Suprapubic skin (tissue), 4 donors: ENCODE results near the gene NRP1. TPM values are rescaled to one million over a fixed set of nuclear protein-coding genes. Genes with fewer than 3 reads are reported as not detected.
"Not testable (repeated sequence)": the region's sequence is repeated elsewhere in the genome, so short reads cannot be mapped to it uniquely, and the experiment has no call there.

Experiments
- DNase-seq, 2 donors: peaks; one replicate each; pipeline ENCODE4 v3.0.0-alpha.2; 2019; ENCODE audit warnings: low spot score in 2 of 2
- H3K27ac ChIP-seq: fragments of 200-600 bp; sonication (generic); one replicate; pipeline ENCODE4 v1.5.1; 2019
- H3K27me3 ChIP-seq: fragments of 200-600 bp; sonication (generic); one replicate; pipeline ENCODE4 v1.5.1; 2019
- H3K36me3 ChIP-seq: fragments of 200-600 bp; sonication (generic); one replicate; pipeline ENCODE4 v1.5.1; 2019
- H3K4me1 ChIP-seq: fragments of 200-600 bp; sonication (generic); one replicate; pipeline ENCODE4 v1.5.1; 2019
- H3K4me3 ChIP-seq: fragments of 200-600 bp; sonication (generic); one replicate; pipeline ENCODE4 v1.5.1; 2019; ENCODE audit warnings: mild to moderate bottlenecking
- H3K9me3 ChIP-seq: fragments of 200-600 bp; sonication (generic); one replicate; pipeline ENCODE4 v1.5.1; 2019
- EP300 ChIP-seq: sonication (generic); formaldehyde crosslinking; IDR thresholded peaks from one replicate; pipeline ENCODE4 v1.6.1; 2017; ENCODE audit warnings: antibody characterized with exemption
- POLR2A ChIP-seq, 2 donors: fragments of 450-650 bp; IDR thresholded peaks; one replicate each; pipeline ENCODE4 v1.6.1; 2017; ENCODE audit warnings: antibody characterized with exemption in 2 of 2, mild to moderate bottlenecking in 2 of 2, moderate library complexity in 2 of 2
- POLR2AphosphoS5 ChIP-seq, 3 donors: sonication (generic); formaldehyde crosslinking; IDR thresholded peaks; one replicate each; pipeline ENCODE4 v1.6.1; 2017; ENCODE audit warnings: antibody characterized with exemption in 3 of 3
- WGBS: methylation state at CpG from one replicate; pipeline ENCODE4 v1.1.5; 2018; 5-methylcytosine and 5-hydroxymethylcytosine counted together
- total RNA-seq, 4 donors: library from RNA; depleted of rRNA; stranded (reverse); fragments of >200 nt; gene quantifications; one replicate each; pipeline ENCODE4 v1.1.0, GENCODE V29; 2016
- TF ChIP-seq, protein P1 (sequence below), 2 donors: fragments of 200-600 bp in 1 of 2; fragments of 450-650 bp in 1 of 2; sonication (generic) in 1 of 2; IDR thresholded peaks; one replicate each; pipeline ENCODE4 v1.5.1; 2016 to 2019; ENCODE audit warnings: antibody characterized with exemption in 2 of 2, mild to moderate bottlenecking in 1 of 2, moderate library complexity in 1 of 2

NRP1 gene
- total RNA-seq, 4 donors from 2014 or later: 9.5 to 23.7 (median 18.2) TPM

DNA sequence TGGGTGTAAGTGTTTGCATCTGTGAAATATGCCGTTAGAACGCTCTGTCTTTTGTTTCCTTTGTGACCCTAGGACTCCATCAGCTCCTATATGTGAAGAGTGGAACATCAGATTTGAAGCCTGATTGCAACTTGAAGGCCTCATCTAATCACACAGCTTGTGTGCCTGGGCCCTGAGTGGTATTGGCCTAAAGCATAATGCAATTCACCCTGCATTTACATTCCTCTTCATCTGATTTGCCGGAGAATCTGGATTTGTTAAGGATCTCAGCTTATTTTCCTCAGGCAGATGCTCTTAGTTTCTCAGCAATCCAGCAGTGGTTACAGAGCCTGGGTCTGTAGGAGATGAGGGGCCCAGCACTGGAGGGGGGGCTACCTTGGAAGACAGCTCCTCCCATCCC is 193.2 kb downstream of the NRP1 start:
- TF ChIP-seq, protein P1, sequence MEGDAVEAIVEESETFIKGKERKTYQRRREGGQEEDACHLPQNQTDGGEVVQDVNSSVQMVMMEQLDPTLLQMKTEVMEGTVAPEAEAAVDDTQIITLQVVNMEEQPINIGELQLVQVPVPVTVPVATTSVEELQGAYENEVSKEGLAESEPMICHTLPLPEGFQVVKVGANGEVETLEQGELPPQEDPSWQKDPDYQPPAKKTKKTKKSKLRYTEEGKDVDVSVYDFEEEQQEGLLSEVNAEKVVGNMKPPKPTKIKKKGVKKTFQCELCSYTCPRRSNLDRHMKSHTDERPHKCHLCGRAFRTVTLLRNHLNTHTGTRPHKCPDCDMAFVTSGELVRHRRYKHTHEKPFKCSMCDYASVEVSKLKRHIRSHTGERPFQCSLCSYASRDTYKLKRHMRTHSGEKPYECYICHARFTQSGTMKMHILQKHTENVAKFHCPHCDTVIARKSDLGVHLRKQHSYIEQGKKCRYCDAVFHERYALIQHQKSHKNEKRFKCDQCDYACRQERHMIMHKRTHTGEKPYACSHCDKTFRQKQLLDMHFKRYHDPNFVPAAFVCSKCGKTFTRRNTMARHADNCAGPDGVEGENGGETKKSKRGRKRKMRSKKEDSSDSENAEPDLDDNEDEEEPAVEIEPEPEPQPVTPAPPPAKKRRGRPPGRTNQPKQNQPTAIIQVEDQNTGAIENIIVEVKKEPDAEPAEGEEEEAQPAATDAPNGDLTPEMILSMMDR (IDR thresholded peaks at IDR 0.05): no peak
- TF ChIP-seq POLR2A (IDR thresholded peaks at IDR 0.05): no peak
- no peak for TF ChIP-seq EP300
- TF ChIP-seq POLR2AphosphoS5 (IDR thresholded peaks at IDR 0.05): no peak
- H3K36me3 ChIP-seq: no peaks in the 10 kb centered on the region
- H3K9me3 ChIP-seq: no peaks in the 10 kb centered on the region
- no peak for DNase-seq
- WGBS: 94% methylated on average over 3 of the region's 3 CpGs
- no peaks in the 10 kb centered on the region for H3K27me3 ChIP-seq
- H3K4me1 ChIP-seq: peaks cover 12% of the 10 kb centered on the region
- no peak overlapping the region for H3K27ac ChIP-seq
- H3K4me3 ChIP-seq: no peak overlapping the region

DNA sequence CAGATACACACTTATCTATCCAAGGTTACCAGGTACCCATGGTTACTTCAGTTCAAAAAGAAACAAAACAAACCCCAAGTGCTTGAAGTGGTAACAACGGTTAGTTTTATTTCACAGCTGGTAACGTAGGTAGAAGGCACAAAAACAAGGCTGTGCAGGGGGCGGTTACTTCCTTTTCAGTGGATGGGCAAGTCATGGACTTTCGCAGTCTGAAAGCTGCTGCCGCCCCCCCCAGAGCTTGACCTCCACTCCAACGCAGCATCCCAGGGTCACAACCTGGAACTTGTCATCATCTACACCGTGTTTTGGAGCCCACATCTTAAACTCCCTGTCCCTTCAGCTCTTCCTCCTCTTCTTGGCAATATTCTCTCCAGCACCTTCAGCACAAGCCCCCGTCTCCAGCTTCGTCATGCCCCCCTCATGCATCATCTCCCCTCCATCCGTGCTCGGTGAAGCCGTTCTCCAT is 195.3 kb downstream of the NRP1 start:
- H3K27me3 ChIP-seq: no peaks in the 10 kb centered on the region
- no peaks in the 10 kb centered on the region for H3K36me3 ChIP-seq
- WGBS: 78% methylated on average over 12 of the region's 12 CpGs
- no peaks in the 10 kb centered on the region for H3K9me3 ChIP-seq
- peaks cover 25% of the 10 kb centered on the region for H3K4me1 ChIP-seq
- H3K27ac ChIP-seq: no peak overlapping the region
- TF ChIP-seq POLR2A (IDR thresholded peaks at IDR 0.05) (no peak), EP300 (no peak), POLR2AphosphoS5 (IDR thresholded peaks at IDR 0.05) (no peak)
- TF ChIP-seq, protein P1 (IDR thresholded peaks at IDR 0.05): no peak
- no peak overlapping the region for H3K4me3 ChIP-seq
- peak in 1 of 2 donors; percentile 4 for DNase-seq

DNA sequence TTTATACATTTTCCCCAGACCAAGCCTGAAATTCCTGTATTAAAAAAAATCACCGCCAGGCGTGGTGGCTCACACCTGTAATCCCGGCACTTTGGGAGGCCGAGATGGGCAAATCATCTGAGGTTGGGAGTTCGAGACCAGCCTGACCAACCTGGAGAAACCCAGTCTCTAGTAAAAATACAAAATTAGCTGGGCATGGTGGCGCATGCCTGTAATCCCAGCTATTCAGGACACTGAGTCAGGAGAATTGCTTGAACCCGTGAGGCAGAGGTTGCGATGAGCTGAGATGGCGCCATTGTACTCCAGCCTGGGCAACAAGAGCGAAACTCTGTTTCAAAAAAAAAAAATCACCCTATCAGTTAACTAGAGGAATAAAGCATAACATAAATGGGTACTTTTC is 195.8 kb downstream of the NRP1 start:
- WGBS: 85% methylated on average over 10 of the region's 10 CpGs
- H3K36me3 ChIP-seq, H3K9me3 ChIP-seq, H3K4me3 ChIP-seq, H3K27me3 ChIP-seq, H3K27ac ChIP-seq: not testable (repeated sequence)
- peak in 1 of 2 donors; percentile 21 for DNase-seq
- peaks cover 30% of the 10 kb centered on the region for H3K4me1 ChIP-seq

DNA sequence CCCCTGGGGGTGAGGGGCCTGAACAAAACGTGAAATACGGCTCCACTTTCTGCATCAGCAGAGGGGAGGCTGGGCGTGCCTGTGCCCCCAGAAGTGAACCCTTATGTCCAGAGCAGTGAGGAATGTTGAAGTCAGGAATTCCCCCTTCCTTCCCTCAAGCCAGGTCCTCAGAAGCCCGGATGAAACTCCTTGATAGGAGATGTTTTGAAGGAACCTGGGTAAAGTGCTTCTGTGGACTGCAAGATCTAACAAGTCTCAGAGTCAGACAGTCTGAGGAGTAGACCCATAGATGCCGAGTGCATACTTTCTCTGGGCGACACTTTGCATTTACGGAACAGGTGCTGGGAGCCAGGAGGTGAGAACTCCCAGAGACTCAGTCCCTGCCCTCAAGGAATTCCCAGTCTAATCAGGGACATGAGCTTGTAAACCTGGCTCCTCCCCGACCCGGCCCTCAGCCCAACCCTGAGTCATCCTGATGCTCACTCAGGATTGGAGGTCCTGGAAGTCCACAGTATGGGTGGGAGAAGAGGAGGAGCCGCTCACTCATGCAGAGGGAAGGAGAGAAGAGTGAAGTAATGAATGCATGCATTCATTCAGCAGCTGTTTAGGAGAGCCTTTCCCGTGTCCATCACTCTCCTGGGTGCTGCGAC is 197.0 kb downstream of the NRP1 start:
- 80% methylated on average over 11 of the region's 12 CpGs for WGBS

DNA sequence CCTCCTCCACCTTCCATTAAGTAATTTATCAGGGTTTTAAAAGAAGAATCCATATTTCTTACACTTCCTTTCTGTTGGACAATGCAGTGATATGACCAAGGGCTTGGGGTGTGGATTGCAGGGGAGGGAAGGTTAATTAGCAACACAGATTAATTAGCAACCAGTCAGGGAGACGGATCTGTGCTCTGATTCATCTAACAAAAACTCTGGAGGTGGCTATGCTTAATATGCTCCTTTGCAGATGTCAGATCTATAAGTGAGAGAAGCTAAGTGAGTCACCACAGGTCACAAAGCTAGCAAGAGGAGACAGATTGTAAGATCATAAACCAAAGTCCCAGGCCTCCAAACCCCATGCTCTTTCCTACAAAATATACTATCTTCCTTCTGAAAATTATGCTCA is 197.7 kb downstream of the NRP1 start:
- no peak overlapping the region for H3K27ac ChIP-seq
- 21% methylated on average over 1 of the region's 1 CpG for WGBS
- TF ChIP-seq EP300 (no peak), POLR2AphosphoS5 (IDR thresholded peaks at IDR 0.05) (no peak), POLR2A (IDR thresholded peaks at IDR 0.05) (no peak)
- TF ChIP-seq, protein P1 (IDR thresholded peaks at IDR 0.05): no peak

More for the DNA sequence above, 197.0 kb downstream of the NRP1 start:
- peak in 1 of 2 donors; percentile 52 for DNase-seq
- peaks cover 26% of the 10 kb centered on the region for H3K4me1 ChIP-seq
- H3K27ac ChIP-seq: peak overlapping the region; percentile 38
- H3K36me3 ChIP-seq: no peaks in the 10 kb centered on the region
- no peaks in the 10 kb centered on the region for H3K9me3 ChIP-seq
- TF ChIP-seq POLR2AphosphoS5 (IDR thresholded peaks at IDR 0.05) (no peak), EP300 (no peak), POLR2A (IDR thresholded peaks at IDR 0.05) (no peak)
- TF ChIP-seq, protein P1 (IDR thresholded peaks at IDR 0.05): no peak
- no peaks in the 10 kb centered on the region for H3K27me3 ChIP-seq
- no peak overlapping the region for H3K4me3 ChIP-seq

More for the DNA sequence above, 197.7 kb downstream of the NRP1 start:
- H3K27me3 ChIP-seq: no peaks in the 10 kb centered on the region
- no peak overlapping the region for H3K4me3 ChIP-seq
- H3K4me1 ChIP-seq: peaks cover 26% of the 10 kb centered on the region
- H3K9me3 ChIP-seq: no peaks in the 10 kb centered on the region
- peak in 1 of 2 donors; percentile 31 for DNase-seq
- H3K36me3 ChIP-seq: no peaks in the 10 kb centered on the region
